Hematopoietic multipotent progenitor cell treated with erythropoietin and hydrocortisone succinate and interleukin-3 and kit ligand, for 15 days (in vitro differentiated cells): ENCODE data around the gene ACTRT3.
"Not testable (repeated sequence)": the region's sequence is repeated elsewhere in the genome, so short reads cannot be mapped to it uniquely, and the experiment has no call there.

Experiments
- DNase-seq: peaks from one replicate; pipeline ENCODE4 v3.0.0-alpha.2; 2015; ENCODE audit warnings: low spot score

Gene ACTRT3

DNA sequence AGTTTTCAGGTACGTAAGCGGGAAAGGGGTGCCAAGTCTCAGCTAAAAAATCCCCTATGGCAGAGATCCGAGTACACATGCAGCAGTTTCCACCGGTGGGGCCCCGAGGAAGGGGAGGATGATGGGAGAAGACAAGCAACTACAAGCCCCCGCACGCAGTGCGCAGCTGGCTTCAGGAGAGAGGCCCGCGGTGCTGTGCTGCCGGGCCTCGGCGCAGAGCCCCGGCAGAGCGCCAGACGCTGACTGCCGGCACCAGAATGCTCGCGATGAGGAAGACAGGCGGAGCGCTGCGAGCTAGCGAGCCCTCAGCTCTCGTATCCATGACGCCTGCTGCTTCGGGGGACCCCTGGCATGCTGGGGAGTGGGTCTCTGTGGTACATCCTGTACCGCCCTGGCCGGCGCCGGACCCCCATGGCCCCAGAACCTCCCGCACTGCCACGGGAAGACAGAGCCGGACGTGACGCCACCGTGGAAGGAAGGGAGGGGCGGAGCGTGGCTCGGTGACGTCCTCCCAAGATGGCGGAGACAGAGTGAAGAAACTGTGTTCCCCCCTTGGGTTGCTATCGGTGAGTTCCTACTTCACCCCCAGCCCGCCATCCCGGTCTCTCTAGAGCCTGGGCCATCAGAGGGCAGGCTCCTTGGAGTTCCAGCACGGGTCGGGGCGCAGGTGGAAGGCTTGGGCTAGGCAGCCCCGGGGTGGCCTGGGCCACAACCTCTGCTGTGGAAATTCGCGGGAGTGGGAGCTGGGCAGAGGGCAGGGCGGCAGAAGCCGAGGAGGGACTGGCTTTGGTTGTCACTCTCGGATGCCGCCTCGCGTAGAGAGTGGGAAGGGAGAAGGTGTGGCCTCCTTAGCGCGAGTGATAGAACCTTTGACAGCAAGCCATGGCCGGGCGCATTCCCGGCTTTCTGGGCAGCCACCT lies 3.8 kb upstream of the ACTRT3 start, which contains the start of gene MYNN:
Gene MYNN, plus strand, starts transcription at position 500 of the 920 bp plus-strand sequence. CDS start 900 bp downstream, outside the sequence.
- peak; percentile 93 for DNase-seq

DNA sequence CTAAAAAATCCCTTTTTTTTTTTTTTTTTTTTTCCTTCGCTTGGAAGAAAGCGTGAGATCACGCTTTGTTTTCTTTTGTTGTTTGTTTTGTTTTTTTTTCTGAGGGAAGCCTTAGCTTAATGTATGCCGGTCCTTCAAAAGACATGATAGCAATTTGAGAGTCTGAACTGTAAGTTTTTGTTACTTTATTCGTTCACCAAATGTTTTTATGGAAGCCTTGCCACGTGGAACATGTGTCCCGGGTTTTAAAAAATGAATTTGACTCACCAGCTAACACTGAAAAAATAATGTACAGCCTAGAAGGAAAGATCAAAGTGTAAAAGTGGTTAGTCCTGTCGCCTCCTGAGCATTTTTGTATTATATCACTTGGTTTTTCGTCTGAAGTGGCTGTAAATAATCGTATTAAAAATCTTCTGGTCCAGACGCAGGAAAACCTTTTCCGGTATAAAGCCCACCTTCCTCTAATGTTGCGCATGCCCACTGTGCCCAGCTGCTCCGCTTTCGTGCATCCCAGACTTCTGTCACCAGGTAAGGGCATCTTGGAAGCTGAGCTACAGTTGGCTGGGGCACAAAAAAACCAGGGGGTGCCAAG lies 3.0 kb upstream of the ACTRT3 start:
- DNase-seq: peak; percentile 70

DNA sequence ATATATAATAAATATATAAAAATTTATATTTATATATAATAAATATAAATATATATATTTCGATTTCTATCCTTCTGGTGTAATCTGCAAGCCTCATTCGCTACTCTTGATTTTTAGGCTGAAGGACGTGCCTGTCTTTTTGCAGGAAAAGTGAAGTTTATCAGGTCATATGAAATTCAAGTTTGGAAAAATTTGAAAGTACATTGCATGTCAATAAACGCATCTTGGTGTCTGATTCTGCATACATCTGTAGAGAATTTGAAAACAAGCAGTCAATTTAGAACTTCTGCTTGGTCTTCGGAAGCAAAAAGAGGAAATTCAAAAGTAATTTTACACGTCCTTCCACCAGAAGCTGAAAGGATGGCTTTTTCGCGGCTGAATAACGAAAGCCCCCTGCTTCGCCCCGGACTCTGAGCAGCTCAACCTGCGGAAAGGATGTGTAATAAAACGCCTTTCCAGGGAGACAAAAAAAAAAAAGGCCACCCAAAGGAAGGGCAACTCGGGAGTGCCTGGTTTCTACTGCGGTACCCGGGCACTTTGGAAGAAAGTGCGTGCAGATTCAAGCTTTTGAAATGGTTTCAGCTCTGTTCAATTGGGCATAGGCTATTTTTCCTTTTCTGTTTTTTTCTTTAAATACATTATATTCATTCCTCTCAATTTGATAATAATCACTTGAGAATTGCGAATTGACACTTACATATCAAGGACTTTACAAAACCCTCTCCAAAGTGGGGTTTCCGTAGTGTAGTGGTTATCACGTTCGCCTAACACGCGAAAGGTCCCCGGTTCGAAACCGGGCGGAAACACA lies 2.3 kb upstream of the ACTRT3 start:
- peak; percentile 90 for DNase-seq

DNA sequence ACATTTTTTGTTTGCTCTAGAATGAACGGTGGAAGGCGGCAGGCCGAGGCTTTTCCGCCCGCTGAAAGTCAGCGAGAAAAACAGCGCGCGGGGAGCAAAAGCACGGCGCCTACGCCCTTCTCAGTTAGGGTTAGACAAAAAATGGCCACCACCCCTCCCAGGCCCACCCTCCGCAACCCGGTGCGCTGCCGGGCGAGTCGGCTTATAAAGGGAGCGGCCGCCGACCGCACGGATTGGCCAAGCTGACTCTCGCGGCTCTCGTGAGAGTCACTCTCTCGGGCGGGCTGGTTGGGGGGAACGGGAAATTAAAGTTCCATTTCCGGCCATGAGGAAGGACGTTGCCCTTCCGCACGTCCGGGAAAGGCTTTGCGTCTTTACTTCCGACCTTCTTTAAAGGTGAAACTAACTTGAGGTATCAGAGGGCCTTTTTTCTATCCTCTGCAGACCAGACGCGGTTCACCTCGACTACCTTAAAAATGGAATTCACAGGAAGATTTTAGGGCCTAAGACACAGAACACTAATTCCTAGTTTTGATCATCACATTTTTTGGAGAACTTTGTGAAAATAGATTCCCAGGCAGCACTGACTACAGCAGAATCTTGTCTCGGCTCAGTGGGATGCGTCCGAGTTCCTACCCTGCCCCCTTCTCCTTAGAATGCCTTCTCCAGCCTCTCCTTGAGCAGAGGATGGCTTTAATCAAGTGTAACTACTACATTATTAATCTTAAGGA lies 4.3 kb downstream of the ACTRT3 start, which contains the start of gene TERC:
Gene TERC, minus strand, starts transcription at position 179 of the 731 bp plus-strand sequence.
- DNase-seq: peak; percentile 85

DNA sequence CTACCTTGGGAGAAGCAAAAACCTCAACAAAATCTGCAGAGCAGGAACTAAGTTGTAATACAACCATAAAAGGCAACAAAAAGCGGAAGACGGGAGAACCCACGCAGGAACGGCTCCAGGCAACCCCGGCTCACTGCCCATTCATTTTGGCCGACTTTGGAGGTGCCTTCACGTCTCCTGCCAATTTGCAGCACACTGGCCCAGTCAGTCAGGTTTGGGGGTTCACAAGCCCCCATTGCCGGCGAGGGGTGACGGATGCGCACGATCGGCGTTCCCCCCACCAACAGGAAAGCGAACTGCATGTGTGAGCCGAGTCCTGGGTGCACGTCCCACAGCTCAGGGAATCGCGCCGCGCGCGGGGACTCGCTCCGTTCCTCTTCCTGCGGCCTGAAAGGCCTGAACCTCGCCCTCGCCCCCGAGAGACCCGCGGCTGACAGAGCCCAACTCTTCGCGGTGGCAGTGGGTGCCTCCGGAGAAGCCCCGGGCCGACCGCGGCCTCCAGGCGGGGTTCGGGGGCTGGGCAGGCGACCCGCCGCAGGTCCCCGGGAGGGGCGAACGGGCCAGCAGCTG lies 5.0 kb downstream of the ACTRT3 start:
- peak; percentile 49 for DNase-seq

- DNase-seq: no peak
These were observed 8.9 kb downstream of the ACTRT3 start for GRCh38 chr3:169760479-169760878.

DNA sequence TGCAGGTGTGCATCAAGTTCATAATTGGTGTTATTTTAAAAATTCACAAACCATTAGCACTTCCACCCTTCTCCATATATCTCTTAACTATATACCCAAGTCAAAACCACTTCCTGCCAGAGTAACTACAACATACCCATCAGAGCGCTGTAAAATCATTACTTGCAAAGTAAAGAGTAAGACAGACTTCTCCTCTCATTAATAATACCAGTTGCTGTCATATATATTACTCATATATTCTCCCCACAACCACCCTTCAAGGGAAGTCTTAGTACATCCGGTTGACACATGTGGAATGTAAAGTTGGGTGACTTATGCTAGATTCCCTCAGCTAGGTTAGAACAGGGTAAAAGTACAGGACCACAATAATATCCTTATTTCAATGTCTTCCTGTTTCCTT lies 10.1 kb downstream of the ACTRT3 start:
- DNase-seq: no peak

GRCh38 chr3:169758359-169758994 lies 10.9 kb downstream of the ACTRT3 start:
- no peak for DNase-seq

DNA sequence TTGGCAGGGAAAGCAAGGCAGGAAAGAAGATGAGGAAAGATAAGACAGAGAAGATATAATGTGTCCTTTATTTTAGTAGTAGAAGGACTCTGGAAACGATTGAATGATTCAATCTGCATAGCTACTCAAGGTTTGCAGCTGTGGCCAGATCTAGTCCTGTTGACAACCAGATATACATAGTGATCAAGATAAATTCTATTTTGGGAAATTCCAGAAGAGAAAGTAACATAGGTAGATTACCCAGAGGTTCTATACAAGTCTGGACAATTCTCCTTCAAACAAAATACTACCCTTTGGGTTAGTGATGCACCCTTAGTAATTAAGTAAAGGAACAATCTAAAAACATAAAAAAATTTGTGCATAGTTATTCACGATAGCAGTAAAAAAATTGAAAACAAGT lies 13.9 kb downstream of the ACTRT3 start:
- DNase-seq: no peak

- no peak for DNase-seq
These were observed 14.7 kb downstream of the ACTRT3 start for GRCh38 chr3:169754711-169755110.

GRCh38 chr3:169751875-169752274 lies 17.5 kb downstream of the ACTRT3 start:
- DNase-seq: no peak

DNA sequence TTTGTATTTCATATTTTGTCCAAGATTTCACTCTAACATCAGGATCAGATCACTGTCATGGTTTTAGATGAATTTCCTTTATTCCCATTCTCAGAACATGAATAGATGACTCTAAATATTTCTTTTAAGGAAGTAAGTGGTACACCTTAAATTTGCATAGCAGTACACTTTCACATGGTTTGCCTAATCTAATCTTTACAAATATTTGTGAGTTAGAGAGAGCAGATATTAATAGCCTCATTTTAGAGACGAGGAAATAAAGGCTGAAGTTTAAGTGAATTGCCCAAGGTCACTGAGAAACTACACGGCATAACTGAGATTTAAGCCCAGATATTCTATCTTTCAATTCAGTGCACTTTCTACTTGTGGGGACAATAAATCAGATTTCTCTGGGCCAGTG lies 18.7 kb downstream of the ACTRT3 start:
- DNase-seq: no peak

DNA sequence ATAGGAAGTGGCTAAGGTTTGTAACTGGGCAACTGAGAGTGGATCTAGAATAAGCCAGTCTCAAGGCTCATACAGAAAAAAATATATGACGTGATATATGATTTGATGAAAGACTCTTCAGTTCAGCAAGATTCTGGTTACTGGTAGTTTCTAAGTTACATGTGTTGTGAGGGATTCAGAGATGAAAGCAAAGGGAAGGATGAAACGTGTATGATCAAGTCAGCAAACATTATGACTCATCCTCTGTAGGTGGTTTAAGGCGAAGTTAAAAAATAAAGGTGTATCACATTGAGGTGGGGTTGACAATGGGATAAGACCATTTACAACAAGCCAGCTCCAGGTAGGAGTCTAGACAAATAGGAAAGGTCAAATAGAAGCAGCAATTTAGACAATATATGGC lies 20.7 kb downstream of the ACTRT3 start:
- DNase-seq: no peak

GRCh38 chr3:169746924-169747323 lies 22.4 kb downstream of the ACTRT3 start:
- DNase-seq: no peak

GRCh38 chr3:169744366-169745054 lies 24.9 kb downstream of the ACTRT3 start:
- no peak for DNase-seq

- no peak for DNase-seq
These were observed 30.3 kb downstream of the ACTRT3 start for GRCh38 chr3:169739067-169739466.

DNA sequence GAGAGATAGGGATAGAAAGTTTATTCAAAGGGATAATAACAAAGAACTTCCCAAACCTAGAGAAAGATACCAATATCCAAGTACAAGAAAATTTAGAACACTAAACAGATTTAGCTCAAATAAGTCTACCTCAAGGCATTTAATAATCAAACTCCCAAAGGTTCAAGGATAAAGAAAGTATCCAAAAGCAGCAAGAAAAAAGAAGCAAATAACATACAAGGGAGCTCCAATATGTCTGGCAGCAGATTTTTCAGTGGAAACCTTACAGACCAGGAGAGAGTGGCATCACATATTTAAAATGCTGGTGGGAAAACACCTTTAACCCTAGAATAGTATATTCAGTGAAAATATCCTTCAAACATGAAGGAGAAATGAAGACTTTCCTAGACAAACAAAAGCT lies 37.5 kb downstream of the ACTRT3 start:
- not testable (repeated sequence) for DNase-seq

DNA sequence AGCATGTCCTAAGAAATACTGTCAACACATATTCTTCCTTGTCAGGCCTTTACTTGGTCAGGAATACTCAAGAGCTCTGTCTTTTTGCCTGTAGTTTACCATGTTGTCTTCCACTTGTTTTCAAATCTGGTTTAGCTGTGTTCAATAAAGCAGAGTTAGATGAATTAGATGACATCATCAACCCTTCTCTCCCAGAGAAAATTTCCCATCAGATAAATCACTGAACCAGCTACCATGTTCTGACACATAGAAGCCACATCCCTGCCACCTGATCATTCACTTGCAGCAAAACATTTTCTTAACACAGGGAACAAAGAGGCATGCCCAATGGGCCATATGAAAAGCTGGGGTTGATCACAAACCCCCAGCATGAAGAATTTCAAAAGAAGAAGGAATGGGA lies 46.6 kb downstream of the ACTRT3 start:
- DNase-seq: no peak

GRCh38 chr3:169718415-169718814 lies 50.9 kb downstream of the ACTRT3 start:
- DNase-seq: not testable (repeated sequence)
